Trophoblast cell (in vitro differentiated cells and primary cell): Measurements from ENCODE around the gene CHEK2.
"Not testable (repeated sequence)": the region's sequence is repeated elsewhere in the genome, so short reads cannot be mapped to it uniquely, and the experiment has no call there.

Experiments used
- DNase-seq, 2 donors: peaks; one replicate each; pipeline ENCODE4 v3.0.0-alpha.2; 2016
- H2AFZ ChIP-seq: 2 replicates; pipeline ENCODE4 v1.6.1; 2013; ENCODE audit warnings: low read length, moderate library complexity, mild to moderate bottlenecking; ENCODE audit not compliant: insufficient read depth, poor library complexity
- H2AK5ac ChIP-seq: 2 replicates; pipeline ENCODE4 v1.6.1; 2013; ENCODE audit warnings: mild to moderate bottlenecking, low read length
- H2BK120ac ChIP-seq: 2 replicates; pipeline ENCODE4 v1.6.1; 2013; ENCODE audit warnings: low read length, mild to moderate bottlenecking, moderate library complexity; ENCODE audit not compliant: insufficient read depth, poor library complexity
- H2BK12ac ChIP-seq: 2 replicates; pipeline ENCODE4 v1.6.1; 2013; ENCODE audit warnings: mild to moderate bottlenecking, low read length, moderate library complexity
- H2BK5ac ChIP-seq: 2 replicates; pipeline ENCODE4 v1.6.1; 2013; ENCODE audit warnings: low read length, low read depth, moderate library complexity, mild to moderate bottlenecking; ENCODE audit not compliant: poor library complexity
- H3K14ac ChIP-seq: 2 replicates; pipeline ENCODE4 v1.6.1; 2013; ENCODE audit warnings: mild to moderate bottlenecking, low read length
- H3K18ac ChIP-seq: 2 replicates; pipeline ENCODE4 v1.6.1; 2013; ENCODE audit warnings: mild to moderate bottlenecking, low read length
- H3K23ac ChIP-seq: 2 replicates; pipeline ENCODE4 v1.6.1; 2013; ENCODE audit warnings: low read length
- H3K27ac ChIP-seq: 2 replicates; pipeline ENCODE4 v1.5.1; 2013; ENCODE audit warnings: low read depth, mild to moderate bottlenecking, inconsistent platforms, low read length, moderate library complexity
- H3K27me3 ChIP-seq: 2 replicates; pipeline ENCODE4 v1.6.1; 2013; ENCODE audit warnings: inconsistent platforms, mild to moderate bottlenecking, low read length, moderate library complexity; ENCODE audit not compliant: insufficient read depth
- H3K36me3 ChIP-seq, 2 experiments: 1 replicate in 1 of 2; 2 replicates in 1 of 2; pipeline ENCODE4 v1.6.1; 2013; ENCODE audit warnings: low read length in 2 of 2, mild to moderate bottlenecking in 2 of 2, moderate library complexity in 1 of 2; ENCODE audit not compliant: insufficient read depth in 2 of 2, control insufficient read depth in 1 of 2
- H3K4ac ChIP-seq: 2 replicates; pipeline ENCODE4 v1.6.1; 2013; ENCODE audit warnings: low read depth, mild to moderate bottlenecking, low read length, moderate library complexity
- H3K4me1 ChIP-seq, 2 experiments: 1 replicate in 1 of 2; 2 replicates in 1 of 2; pipeline ENCODE4 v1.6.1; 2013; ENCODE audit warnings: low read length in 2 of 2, mild to moderate bottlenecking in 2 of 2, moderate library complexity in 1 of 2; ENCODE audit not compliant: insufficient read depth in 2 of 2, control insufficient read depth in 1 of 2
- H3K4me2 ChIP-seq: 2 replicates; pipeline ENCODE4 v1.6.1; 2013; ENCODE audit warnings: inconsistent platforms, mild to moderate bottlenecking, low read length, moderate library complexity
- H3K4me3 ChIP-seq: 2 replicates; pipeline ENCODE4 v1.5.1; 2013; ENCODE audit warnings: mild to moderate bottlenecking, low read depth, low read length, inconsistent platforms
- H3K79me1 ChIP-seq: one replicate; pipeline ENCODE4 v1.6.1; 2013; ENCODE audit warnings: low read length
- H3K79me2 ChIP-seq: 2 replicates; pipeline ENCODE4 v1.6.1; 2013; ENCODE audit warnings: low read length, mild to moderate bottlenecking; ENCODE audit not compliant: control insufficient read depth, insufficient read depth, poor library complexity
- H3K9ac ChIP-seq: 2 replicates; pipeline ENCODE4 v1.6.1; 2013; ENCODE audit warnings: mild to moderate bottlenecking, low read length
- H3K9me3 ChIP-seq: 2 replicates; pipeline ENCODE4 v1.6.1; 2013; ENCODE audit warnings: low read depth, mild to moderate bottlenecking, control low read depth, inconsistent platforms, low read length; ENCODE audit not compliant: insufficient read depth
- H4K12ac ChIP-seq: 2 replicates; pipeline ENCODE4 v1.6.1; 2013; ENCODE audit warnings: low read depth, mild to moderate bottlenecking, low read length, moderate library complexity
- H4K8ac ChIP-seq: 2 replicates; pipeline ENCODE4 v1.6.1; 2013; ENCODE audit warnings: low read depth, mild to moderate bottlenecking, low read length, moderate library complexity
- H4K91ac ChIP-seq: one replicate; pipeline ENCODE4 v1.6.1; 2013; ENCODE audit warnings: low read depth, mild to moderate bottlenecking, low read length, moderate library complexity
- WGBS: extraction: QIAGEN DNeasy Blood & Tissue Kit; methylation state at CpG from one replicate; pipeline ENCODE4 v1.1.7; 2013; ENCODE audit warnings: missing lambda C conversion rate; ENCODE audit not compliant: insufficient read length, insufficient coverage; ENCODE audit errors: extremely low coverage; 5-methylcytosine and 5-hydroxymethylcytosine counted together

Gene CHEK2

GRCh38 chr22:28670161-28670560 is 71.5 kb downstream of the CHEK2 start:
- no peak overlapping the region for H3K4me2 ChIP-seq
- no peak overlapping the region for H2AFZ ChIP-seq

GRCh38 chr22:28669387-28669786 is 72.2 kb downstream of the CHEK2 start:
- Histone ChIP-seq H3K27me3 (no peaks in the 10 kb centered on the region), H3K27ac (no peak overlapping the region)
- WGBS, result no CpG with 5 or more reads among the region's 2 CpGs

More at GRCh38 chr22:28670161-28670560, 71.5 kb downstream of the CHEK2 start:
- Histone ChIP-seq H3K4me1 (no peaks in the 10 kb centered on the region), H2BK120ac (no peak overlapping the region), H3K27me3 (no peaks in the 10 kb centered on the region), H3K9ac (no peak overlapping the region), H2BK5ac (no peak overlapping the region), H3K18ac (no peak overlapping the region), H2BK12ac (no peak overlapping the region), H3K79me2 (no peaks in the 10 kb centered on the region), H4K91ac (no peak overlapping the region), H3K23ac (no peak overlapping the region), H4K12ac (no peak overlapping the region), H3K36me3 (no peaks in the 10 kb centered on the region), H3K14ac (no peak overlapping the region), H4K8ac (no peak overlapping the region), H3K9me3 (no peaks in the 10 kb centered on the region), H3K4ac (no peak overlapping the region), H2AK5ac (no peak overlapping the region), H3K79me1 (no peaks in the 10 kb centered on the region), H3K27ac (no peak overlapping the region), H3K4me3 (no peak overlapping the region)
- 100% methylated on average over 2 of the region's 4 CpGs for WGBS
- DNase-seq, result no peak

GRCh38 chr22:28663569-28663942 is 78.1 kb downstream of the CHEK2 start:
- H3K79me1 ChIP-seq, H2AK5ac ChIP-seq, H3K27ac ChIP-seq, H3K9ac ChIP-seq, H3K23ac ChIP-seq, H3K18ac ChIP-seq, H3K4me3 ChIP-seq, H2AFZ ChIP-seq, H3K79me2 ChIP-seq, H3K4me1 ChIP-seq, H3K4ac ChIP-seq, H4K91ac ChIP-seq, H4K8ac ChIP-seq, H3K27me3 ChIP-seq, H3K4me2 ChIP-seq, H4K12ac ChIP-seq, H2BK12ac ChIP-seq, H2BK120ac ChIP-seq, H3K36me3 ChIP-seq, DNase-seq, H3K9me3 ChIP-seq, H3K14ac ChIP-seq, H2BK5ac ChIP-seq: not testable (repeated sequence)
- WGBS, result no CpG with 5 or more reads among the region's 13 CpGs

More at GRCh38 chr22:28669387-28669786, 72.2 kb downstream of the CHEK2 start:
- no peak overlapping the region for H2AFZ ChIP-seq
- H4K8ac ChIP-seq, result no peak overlapping the region
- no peak overlapping the region for H2BK120ac ChIP-seq
- no peaks in the 10 kb centered on the region for H3K4me1 ChIP-seq
- H3K9me3 ChIP-seq, result no peaks in the 10 kb centered on the region
- H4K12ac ChIP-seq, result no peak overlapping the region
- no peaks in the 10 kb centered on the region for H3K36me3 ChIP-seq
- no peak overlapping the region for H3K23ac ChIP-seq
- H4K91ac ChIP-seq, result no peak overlapping the region
- no peak overlapping the region for H3K14ac ChIP-seq
- H2BK12ac ChIP-seq, result no peak overlapping the region
- no peak for DNase-seq
- no peak overlapping the region for H3K4me2 ChIP-seq
- no peaks in the 10 kb centered on the region for H3K79me1 ChIP-seq
- H3K4ac ChIP-seq, result no peak overlapping the region
- no peak overlapping the region for H2BK5ac ChIP-seq
- H2AK5ac ChIP-seq, result no peak overlapping the region
- no peak overlapping the region for H3K9ac ChIP-seq
- H3K79me2 ChIP-seq, result no peaks in the 10 kb centered on the region
- no peak overlapping the region for H3K4me3 ChIP-seq
- no peak overlapping the region for H3K18ac ChIP-seq

- Histone ChIP-seq H2BK120ac (no peak overlapping the region), H4K8ac (no peak overlapping the region), H3K27ac (no peak overlapping the region), H3K9ac (no peak overlapping the region), H3K18ac (no peak overlapping the region), H3K4me2 (no peak overlapping the region), H2AFZ (no peak overlapping the region), H3K23ac (no peak overlapping the region), H2AK5ac (no peak overlapping the region), H3K14ac (no peak overlapping the region), H4K91ac (no peak overlapping the region), H3K79me2 (no peaks in the 10 kb centered on the region), H2BK12ac (no peak overlapping the region), H3K79me1 (no peaks in the 10 kb centered on the region), H3K4me1 (no peaks in the 10 kb centered on the region), H3K4ac (no peak overlapping the region), H3K27me3 (no peaks in the 10 kb centered on the region), H4K12ac (no peak overlapping the region), H3K4me3 (no peak overlapping the region), H3K36me3 (no peaks in the 10 kb centered on the region), H2BK5ac (no peak overlapping the region), H3K9me3 (no peaks in the 10 kb centered on the region)
- DNase-seq, result no peak
- no CpG with 5 or more reads among the region's 3 CpGs for WGBS
Observed at GRCh38 chr22:28658448-28658847, 83.2 kb downstream of the CHEK2 start.
